GM15510 (cell line): ENCODE measurements around the gene KIFC3.

Source experiments
- POLR2A ChIP-seq: IDR thresholded peaks from 3 replicates; pipeline ENCODE4 v1.6.1; 2011; ENCODE audit warnings: borderline replicate concordance; ENCODE audit not compliant: insufficient read length; ENCODE audit errors: extremely low read depth

Gene KIFC3, protein sequence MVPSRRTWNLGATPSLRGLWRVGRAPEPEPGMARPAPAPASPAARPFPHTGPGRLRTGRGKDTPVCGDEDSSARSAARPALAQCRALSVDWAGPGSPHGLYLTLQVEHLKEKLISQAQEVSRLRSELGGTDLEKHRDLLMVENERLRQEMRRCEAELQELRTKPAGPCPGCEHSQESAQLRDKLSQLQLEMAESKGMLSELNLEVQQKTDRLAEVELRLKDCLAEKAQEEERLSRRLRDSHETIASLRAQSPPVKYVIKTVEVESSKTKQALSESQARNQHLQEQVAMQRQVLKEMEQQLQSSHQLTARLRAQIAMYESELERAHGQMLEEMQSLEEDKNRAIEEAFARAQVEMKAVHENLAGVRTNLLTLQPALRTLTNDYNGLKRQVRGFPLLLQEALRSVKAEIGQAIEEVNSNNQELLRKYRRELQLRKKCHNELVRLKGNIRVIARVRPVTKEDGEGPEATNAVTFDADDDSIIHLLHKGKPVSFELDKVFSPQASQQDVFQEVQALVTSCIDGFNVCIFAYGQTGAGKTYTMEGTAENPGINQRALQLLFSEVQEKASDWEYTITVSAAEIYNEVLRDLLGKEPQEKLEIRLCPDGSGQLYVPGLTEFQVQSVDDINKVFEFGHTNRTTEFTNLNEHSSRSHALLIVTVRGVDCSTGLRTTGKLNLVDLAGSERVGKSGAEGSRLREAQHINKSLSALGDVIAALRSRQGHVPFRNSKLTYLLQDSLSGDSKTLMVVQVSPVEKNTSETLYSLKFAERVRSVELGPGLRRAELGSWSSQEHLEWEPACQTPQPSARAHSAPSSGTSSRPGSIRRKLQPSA

DNA sequence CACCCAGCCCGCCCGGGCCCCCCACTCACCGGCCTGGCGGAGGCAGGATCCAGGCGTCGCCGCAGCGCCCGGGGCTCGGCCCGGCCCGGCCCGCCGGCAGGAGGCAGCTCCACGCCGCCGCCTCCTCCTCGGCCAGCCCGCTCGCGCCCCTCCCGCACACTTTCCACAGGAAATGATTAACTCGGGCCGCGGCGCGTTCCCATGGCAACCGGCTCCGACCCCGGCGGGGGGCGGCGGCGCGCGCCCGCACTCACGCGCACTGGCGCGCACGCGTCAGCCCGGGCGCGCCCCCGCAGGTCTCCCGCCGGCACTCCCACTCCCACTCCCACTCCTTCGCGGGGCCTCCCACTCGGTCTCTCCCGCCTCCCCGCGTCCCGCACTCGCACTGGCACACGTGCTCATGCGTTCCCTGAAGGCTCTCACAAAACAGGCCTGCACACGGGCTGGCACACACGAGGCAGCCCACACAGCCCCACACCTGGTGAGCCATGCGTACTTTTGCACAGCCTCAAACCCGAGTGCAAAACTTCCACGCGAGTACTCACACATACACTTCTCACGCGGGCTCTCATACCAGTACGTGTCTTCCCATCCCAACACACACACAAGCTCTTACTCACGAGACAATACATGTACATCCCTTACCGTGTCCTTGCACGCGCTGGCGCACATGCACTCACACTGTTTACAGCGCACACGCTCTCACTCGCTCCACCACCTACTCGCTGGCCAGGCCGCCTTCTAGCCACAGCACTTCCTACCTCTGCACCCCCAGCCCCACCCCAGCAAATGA lies at the start of gene KIFC3:
Gene KIFC3, minus strand, starts transcription at position 151 of the 793 bp plus-strand sequence. CDS start 4,248 bp downstream, outside the sequence.
- TF ChIP-seq POLR2A, result no peak

DNA sequence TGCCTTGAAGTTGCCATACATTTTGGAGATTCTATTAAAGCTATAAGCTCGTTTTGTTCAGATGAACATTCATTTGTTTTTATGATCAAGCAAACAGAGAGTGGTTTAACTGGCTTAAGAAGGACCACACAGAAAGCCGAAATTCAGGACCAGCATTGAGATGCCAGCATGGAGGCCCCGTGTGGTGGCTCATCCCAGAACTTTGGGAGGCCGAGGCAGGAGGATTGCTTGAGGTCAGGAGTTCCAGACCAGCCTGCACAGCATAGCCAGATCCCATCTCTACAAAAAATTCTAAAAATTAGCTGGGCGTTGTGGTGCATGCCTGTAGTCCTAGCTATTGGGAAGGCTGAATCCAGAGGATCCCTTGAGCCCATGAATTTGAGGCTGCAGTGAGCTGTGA lies 45.9 kb upstream of the KIFC3 start:
- no peak for TF ChIP-seq POLR2A

DNA sequence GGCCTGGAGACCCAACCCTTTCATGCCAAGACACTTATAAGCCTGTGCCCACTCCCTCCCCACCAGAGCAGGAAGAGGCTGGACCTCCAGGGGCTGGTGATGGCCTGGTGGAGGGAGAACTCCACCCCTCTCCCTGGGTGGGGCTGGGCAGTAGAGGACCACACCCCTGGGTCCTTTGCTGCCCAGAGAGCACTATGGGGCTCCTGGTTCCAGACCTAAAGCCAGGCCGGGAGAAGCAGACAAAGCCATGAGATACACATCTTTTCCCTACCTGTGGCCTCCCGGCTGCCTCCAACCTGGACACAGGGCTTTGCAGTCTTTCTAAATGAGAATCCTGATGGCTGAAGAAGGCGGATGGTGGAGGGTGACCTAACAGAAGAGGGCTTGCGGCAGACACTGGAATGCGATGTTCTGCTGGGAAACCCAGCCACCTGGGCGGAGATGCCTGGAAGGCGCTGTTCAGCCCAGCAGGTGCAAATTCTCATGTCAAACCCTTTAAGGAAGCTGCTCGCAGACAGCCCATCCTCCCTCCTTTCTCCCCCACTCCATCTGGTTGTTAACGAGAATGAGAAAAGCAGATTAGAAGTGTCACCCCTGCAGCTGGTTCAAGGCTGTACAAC lies 43.9 kb upstream of the KIFC3 start:
- TF ChIP-seq POLR2A, result no peak

DNA sequence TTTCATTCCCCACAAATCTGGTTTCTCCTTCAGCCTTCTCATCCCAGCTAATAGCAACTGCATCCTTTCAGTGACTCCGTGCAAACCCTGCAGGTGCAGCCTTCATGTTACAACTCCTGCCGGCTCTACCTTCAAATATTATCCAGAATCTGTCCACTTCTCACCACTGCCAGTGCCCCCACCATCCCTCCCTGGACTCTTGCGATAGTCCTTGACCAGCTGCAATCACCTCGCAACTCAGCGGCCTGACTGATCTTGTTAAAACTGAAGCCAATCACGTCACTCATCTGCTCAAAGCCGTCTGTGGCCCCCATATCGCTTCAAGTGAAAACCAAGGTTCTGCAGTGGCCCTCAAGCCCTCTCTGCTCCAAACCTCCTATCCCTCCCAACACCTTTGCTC lies 42.8 kb upstream of the KIFC3 start:
- no peak for TF ChIP-seq POLR2A

DNA sequence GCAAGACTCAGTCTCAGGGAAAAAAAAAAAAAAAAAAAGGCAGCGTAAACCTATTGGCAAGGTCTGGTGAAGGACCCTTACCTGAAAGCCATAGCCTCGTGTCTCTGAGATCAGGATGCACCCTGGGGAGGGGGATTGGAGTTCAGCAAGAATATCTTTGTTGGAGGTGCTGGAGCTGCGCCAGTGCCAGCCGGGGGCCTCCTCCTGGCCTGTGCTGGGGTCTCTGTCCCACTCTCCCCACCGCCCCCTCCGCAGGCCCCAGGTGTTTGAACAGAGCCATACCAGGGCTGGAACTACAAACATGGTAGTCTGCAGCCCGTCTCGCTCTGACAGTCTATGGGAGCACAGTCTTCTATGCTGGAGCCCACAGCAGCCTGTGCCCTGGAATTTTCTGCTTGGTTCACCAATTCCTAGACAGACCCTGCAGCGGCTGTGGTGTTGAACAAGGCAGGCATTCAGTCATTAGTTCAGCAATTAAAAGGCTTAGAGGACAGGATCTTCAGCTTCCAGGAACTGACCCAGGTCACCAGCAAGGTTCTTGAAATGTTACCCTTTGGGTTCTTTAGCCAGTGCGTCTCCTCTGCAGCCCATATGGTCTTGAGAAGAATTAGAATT lies 42.2 kb upstream of the KIFC3 start:
- no peak for TF ChIP-seq POLR2A

DNA sequence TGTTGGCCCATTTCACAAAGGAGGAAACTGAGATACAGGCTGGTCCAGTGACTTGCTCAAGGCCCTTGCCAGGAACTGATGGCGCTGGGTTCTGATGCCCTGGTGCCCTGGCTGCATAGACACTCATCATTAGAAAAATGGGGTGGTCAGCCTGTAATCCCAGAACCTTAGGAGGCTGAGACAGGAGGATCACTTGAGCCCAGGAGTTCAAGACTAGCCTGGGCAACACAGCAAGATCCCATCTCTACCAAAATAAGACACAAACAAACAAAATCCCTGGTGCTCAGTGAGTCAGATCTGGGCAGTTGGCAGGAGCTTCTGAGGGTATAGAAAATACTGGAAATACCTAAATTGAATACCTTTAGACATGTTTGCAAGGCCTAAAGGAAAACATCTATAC lies 41.1 kb upstream of the KIFC3 start:
- TF ChIP-seq POLR2A, result no peak

DNA sequence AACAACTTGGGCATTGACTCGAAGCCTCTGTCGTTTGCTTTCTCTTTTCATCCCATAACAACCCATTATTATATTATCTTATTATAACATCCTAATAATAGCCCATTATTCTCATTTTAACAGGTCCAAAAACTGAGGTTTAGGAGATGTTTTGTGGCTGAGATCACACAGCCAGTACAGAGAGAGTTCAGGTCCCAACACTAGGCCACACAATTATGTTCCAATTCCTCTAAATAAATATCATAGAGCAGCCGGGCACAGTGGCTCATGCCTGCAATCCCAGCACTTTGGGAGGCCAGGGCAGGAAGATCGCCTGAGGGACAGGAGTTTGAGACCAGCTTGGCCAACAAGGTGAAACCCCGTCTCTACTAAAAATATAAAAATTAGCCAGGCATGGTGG lies 40.3 kb upstream of the KIFC3 start:
- no peak for TF ChIP-seq POLR2A

DNA sequence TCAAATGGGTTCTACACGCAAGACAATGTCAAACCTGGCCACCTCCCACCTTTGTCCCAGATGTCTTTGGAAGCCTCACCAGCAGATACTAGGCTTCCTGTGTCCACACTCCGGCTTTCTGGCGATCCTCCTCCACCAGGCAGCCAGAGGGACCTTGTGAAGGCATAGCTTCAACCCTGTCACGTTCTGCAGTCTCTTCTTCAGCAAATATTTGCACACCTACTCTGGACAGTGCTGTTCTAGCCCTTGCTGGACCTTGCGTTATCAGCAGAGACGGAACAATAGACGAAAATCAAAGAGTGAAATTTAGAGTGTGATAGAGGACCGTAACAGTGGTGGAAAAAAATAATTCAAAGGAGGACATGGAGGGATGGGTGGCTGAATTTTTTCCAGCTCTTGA lies 38.5 kb upstream of the KIFC3 start:
- no peak for TF ChIP-seq POLR2A

DNA sequence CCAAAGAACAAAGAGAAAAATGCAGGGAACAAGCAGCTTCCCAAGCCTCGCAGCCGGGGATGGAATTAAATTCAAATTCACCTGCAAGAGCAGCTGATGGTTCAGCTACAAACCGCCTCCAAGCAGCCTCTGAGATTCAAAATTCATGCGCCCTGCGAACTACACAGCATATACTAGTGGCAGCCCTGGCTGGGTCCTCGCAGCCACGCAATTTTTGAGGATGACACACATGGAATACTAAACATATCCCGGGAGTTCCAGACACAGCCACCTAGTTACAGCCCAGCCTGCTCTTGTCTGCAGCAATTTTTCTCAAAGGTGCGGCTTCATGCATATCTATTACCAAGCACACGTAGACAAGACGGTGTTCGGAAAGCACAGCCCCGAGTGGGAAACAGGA lies 35.9 kb upstream of the KIFC3 start:
- no peak for TF ChIP-seq POLR2A

DNA sequence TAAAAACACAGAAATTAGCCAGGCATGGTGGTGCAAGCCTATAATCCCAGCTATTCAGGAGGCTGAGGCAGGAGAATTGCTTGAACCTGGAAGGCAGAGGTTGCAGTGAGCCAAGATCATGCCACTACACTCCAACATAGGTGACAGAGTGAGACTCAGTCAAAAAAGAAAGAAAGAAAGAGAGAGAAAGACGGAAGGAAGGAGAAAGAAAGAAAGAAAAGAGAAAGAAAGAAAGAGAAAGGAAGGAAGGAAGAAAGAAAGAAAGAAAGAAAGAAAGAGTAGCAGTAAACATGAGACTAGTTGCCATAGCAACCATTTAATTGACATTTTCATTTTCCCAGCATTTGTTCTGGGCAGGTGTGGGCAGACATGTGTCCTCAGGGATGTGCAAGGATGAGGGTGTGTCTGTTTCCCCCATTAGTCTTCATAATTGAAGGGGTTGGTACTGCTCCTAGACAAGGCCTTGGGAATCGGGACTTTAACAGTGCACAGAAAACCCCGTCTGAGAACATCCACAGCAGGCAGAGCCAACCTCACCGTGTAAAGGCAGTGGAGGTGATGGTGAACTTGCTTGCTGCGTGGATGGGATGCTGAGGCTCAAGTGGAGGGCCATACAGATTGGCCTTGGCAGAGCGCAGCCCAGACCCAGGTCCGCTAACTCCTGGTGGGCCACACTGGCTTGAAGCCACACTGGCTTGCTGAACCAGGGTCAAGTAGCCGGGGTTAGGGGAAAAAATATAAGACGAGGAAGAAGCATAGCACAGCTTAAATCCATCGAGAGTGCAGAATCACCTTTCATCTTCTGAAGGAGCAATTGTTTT lies 35.2 kb upstream of the KIFC3 start:
- no peak for TF ChIP-seq POLR2A

DNA sequence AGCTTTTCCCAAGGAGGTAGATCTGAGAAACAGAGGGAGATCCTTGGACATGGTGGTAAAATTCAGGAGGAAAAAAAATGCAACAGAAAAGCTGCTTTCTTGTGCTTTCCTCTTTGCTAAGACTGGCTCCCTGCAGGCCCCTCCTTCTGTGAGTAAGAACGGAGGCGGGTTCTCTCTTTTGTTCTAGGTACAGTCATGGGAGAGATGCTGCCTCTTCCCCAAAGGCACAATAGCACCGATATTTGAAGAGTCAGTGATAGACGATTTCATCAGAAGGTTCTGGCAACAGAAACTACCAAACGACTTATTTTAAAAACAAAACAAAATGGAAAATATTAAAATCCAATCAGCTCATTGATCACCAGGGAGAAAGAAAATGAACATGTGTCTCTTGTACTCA lies 32.6 kb upstream of the KIFC3 start:
- no peak for TF ChIP-seq POLR2A

DNA sequence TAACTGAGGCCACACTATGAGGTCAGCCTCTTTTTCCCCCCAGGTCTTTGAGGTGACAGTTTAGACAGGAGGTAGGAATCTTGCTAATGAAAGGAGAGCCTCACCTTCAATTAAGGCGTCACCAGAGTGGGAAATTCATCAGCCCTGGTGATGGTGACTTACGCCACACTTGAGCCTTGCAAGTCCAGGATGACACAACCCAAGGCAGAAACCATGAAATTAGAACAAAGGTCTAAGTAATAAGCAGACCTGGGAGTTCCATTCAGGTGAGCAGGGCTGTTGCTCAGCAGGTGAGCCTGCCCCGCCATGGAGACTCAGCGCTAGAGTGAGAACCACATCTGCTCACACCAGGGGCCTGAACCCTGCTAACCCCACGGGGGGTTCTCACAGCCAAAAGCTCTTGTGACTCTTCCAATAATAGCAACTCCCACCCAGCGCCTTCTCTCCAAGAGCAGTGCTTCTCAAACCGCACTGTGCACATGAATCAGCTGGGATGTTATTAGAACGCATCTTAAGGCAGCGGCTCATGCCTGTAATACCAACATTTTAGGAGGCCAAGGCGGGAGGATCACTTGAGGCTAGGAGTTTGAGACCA lies 28.7 kb upstream of the KIFC3 start:
- no peak for TF ChIP-seq POLR2A

DNA sequence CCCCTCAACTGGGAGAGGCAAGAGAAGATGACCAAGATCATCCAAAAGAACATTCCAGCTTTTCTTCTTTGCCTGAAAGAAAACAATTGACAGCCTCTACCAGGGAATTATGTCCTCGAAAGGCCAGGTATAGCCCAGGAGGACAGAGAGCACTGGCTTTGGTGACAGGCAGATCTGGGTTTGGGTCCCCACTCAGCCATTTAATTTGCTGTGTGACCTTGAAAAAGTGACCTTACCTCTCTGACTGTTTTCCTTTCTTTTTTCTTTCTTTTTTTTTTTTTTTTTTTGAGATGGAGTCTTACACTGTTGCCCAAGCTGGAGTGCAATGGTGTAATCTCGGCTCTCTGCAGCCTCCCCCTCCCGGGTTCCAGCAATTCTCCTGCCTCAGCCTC lies 27.7 kb upstream of the KIFC3 start:
- no peak for TF ChIP-seq POLR2A
